Thoracic aorta (tissue), 2 donors: Measurements from ENCODE around the gene NCOR1. TPM values are rescaled to one million over a fixed set of nuclear protein-coding genes. Genes with fewer than 3 reads are reported as not detected.
A peak's percentile ranks its signal among the peaks of the same experiment; 100 is the strongest.
"Not testable (repeated sequence)": the region's sequence is repeated elsewhere in the genome, so short reads cannot be mapped to it uniquely, and the experiment has no call there.

Experiments
- ATAC-seq: fragments of 150-250 bp; one replicate; pipeline ENCODE4 v1.8.0; 2017; ENCODE audit warnings: low read depth; ENCODE audit not compliant: insufficient number of reproducible peaks, low FRiP score
- DNase-seq: peaks from one replicate; pipeline ENCODE4 v3.0.0-alpha.2; 2020; ENCODE audit warnings: low spot score
- H3K27ac ChIP-seq, 2 donors: fragments of 200-600 bp; sonication (generic); 1 replicate in 1 of 2; 2 replicates in 1 of 2; pipeline ENCODE4 v1.5.1; 2016; ENCODE audit warnings: mild to moderate bottlenecking in 2 of 2, moderate library complexity in 2 of 2
- H3K27me3 ChIP-seq: fragments of 200-600 bp; sonication (generic); replicated peaks from 2 replicates; pipeline ENCODE4 v1.6.0; 2016; ENCODE audit warnings: mild to moderate bottlenecking; ENCODE audit not compliant: insufficient read depth
- H3K36me3 ChIP-seq: fragments of 200-600 bp; sonication (generic); one replicate; pipeline ENCODE4 v1.5.1; 2016
- H3K4me1 ChIP-seq, 2 donors: fragments of 200-600 bp; sonication (generic); 1 replicate in 1 of 2; 2 replicates in 1 of 2; pipeline versions ENCODE4 v1.5.1 to v1.6.0; 2016; ENCODE audit warnings: low read depth in 2 of 2, mild to moderate bottlenecking in 1 of 2; ENCODE audit not compliant: control insufficient read depth in 1 of 2
- H3K4me3 ChIP-seq: fragments of 200-600 bp; sonication (generic); 2 replicates; pipeline ENCODE4 v1.5.1; 2016; ENCODE audit warnings: mild to moderate bottlenecking
- H3K9me3 ChIP-seq: fragments of 200-600 bp; sonication (generic); 2 replicates; pipeline ENCODE4 v1.5.1; 2016
- CTCF ChIP-seq: fragments of 200-600 bp; sonication (generic); IDR thresholded peaks from one replicate; pipeline ENCODE4 v1.5.1; 2019; ENCODE audit warnings: antibody characterized with exemption
- total RNA-seq, 2 donors: library from RNA; depleted of rRNA; stranded (reverse); fragments of >200 nt; gene quantifications; one replicate each; pipeline versions ENCODE4 v1.1.0 to v1.2.3, GENCODE V29; 2016

The NCOR1 gene
- total RNA-seq, 2 donors from 2014 or later, result 131 to 178 TPM

GRCh38 chr17:16199093-16199492, 16.2 kb downstream of the NCOR1 start:
- no peak for DNase-seq
- ATAC-seq, result no peak
- H3K27ac ChIP-seq, result peak overlapping the region in 1 of 2 donors; percentile 43
- no peak overlapping the region for H3K4me3 ChIP-seq
- H3K36me3 ChIP-seq, result peaks cover 4% of the 10 kb centered on the region
- TF ChIP-seq CTCF, result no peak
- H3K9me3 ChIP-seq, result no peaks in the 10 kb centered on the region
- H3K4me1 ChIP-seq, result peaks cover 41 to 51% of the 10 kb centered on the region in 2 donors
- H3K27me3 ChIP-seq, result no peaks in the 10 kb centered on the region

- TF ChIP-seq CTCF, result no peak
- ATAC-seq (no peak), DNase-seq (no peak)
- Histone ChIP-seq H3K4me3 (no peak overlapping the region), H3K36me3 (peaks cover 6% of the 10 kb centered on the region), H3K27me3 (no peaks in the 10 kb centered on the region), H3K27ac (no peak overlapping the region), H3K9me3 (no peaks in the 10 kb centered on the region), H3K4me1 (peaks cover 31 to 40% of the 10 kb centered on the region in 2 donors)
Observed at GRCh38 chr17:16197276-16197675, 18.1 kb downstream of the NCOR1 start.

GRCh38 chr17:16194307-16194835, 21.0 kb downstream of the NCOR1 start:
- H3K27ac ChIP-seq, H3K27me3 ChIP-seq, H3K36me3 ChIP-seq, H3K9me3 ChIP-seq, ATAC-seq, DNase-seq, H3K4me3 ChIP-seq: not testable (repeated sequence)
- peaks cover 8 to 17% of the 10 kb centered on the region in 2 donors for H3K4me1 ChIP-seq

GRCh38 chr17:16191604-16192003, 23.7 kb downstream of the NCOR1 start:
- H3K9me3 ChIP-seq, result no peaks in the 10 kb centered on the region
- H3K4me1 ChIP-seq, result peaks cover 5% of the 10 kb centered on the region in 2 donors
- peaks cover 4% of the 10 kb centered on the region for H3K36me3 ChIP-seq
- no peaks in the 10 kb centered on the region for H3K27me3 ChIP-seq
- no peak overlapping the region for H3K4me3 ChIP-seq
- no peak for TF ChIP-seq CTCF
- DNase-seq (no peak), ATAC-seq (no peak)
- H3K27ac ChIP-seq, result no peak overlapping the region

GRCh38 chr17:16190703-16191360, 24.5 kb downstream of the NCOR1 start:
- no peak for DNase-seq
- no peaks in the 10 kb centered on the region for H3K9me3 ChIP-seq
- no peak for TF ChIP-seq CTCF
- H3K4me1 ChIP-seq, result peaks cover 5% of the 10 kb centered on the region in 2 donors
- H3K4me3 ChIP-seq, result no peak overlapping the region
- peaks cover 4% of the 10 kb centered on the region for H3K36me3 ChIP-seq
- no peak overlapping the region for H3K27ac ChIP-seq
- H3K27me3 ChIP-seq, result no peaks in the 10 kb centered on the region
- no peak for ATAC-seq
